Common myeloid progenitor, CD34-positive (primary cell): ENCODE data around the gene IGF2BP3.

ENCODE experiments used
- CTCF ChIA-PET: fragments of 350-600 bp; sonication (Branson Sonifier 250); formaldehyde crosslinking; loops from one replicate; lab custom pipeline; 2021; ENCODE audit warnings: antibody characterized with exemption; lab: Charles Lee
- POLR2A ChIA-PET: fragments of 350-600 bp; sonication (Branson Sonifier 250); formaldehyde crosslinking; loops from one replicate; lab custom pipeline; 2021; ENCODE audit warnings: antibody characterized with exemption; lab: Charles Lee
- DNase-seq, 3 donors: peaks; one replicate each; pipeline versions ENCODE4 v3.0.0 to v3.0.0-alpha.2; 2013
- H3K27ac ChIP-seq, 2 experiments: 1 replicate in 1 of 2; 2 replicates in 1 of 2; pipeline ENCODE4 v1.7.0; 2013; ENCODE audit warnings: inconsistent platforms in 2 of 2, low read length in 2 of 2, mild to moderate bottlenecking in 2 of 2, low read depth in 1 of 2, moderate library complexity in 1 of 2; ENCODE audit not compliant: severe bottlenecking in 2 of 2, insufficient read depth in 1 of 2, poor library complexity in 1 of 2
- H3K27me3 ChIP-seq, 5 experiments: replicated peaks in 2 of 5; 1 replicate in 3 of 5; 2 replicates in 2 of 5; pipeline versions ENCODE4 v1.6.1 to v1.7.0; 2013; ENCODE audit warnings: low read length in 4 of 5, mild to moderate bottlenecking in 2 of 5, moderate library complexity in 2 of 5, inconsistent platforms in 1 of 5; ENCODE audit not compliant: insufficient read depth in 5 of 5, control insufficient read depth in 4 of 5
- H3K36me3 ChIP-seq, 4 experiments: 1 replicate in 2 of 4; 2 replicates in 2 of 4; pipeline versions ENCODE4 v1.6.1 to v1.7.0; 2013; ENCODE audit warnings: low read length in 3 of 4, control low read depth in 1 of 4, mild to moderate bottlenecking in 1 of 4; ENCODE audit not compliant: control insufficient read depth in 4 of 4, insufficient read depth in 4 of 4
- H3K4me1 ChIP-seq, 4 experiments: 1 replicate in 3 of 4; 2 replicates in 1 of 4; pipeline versions ENCODE4 v1.6.1 to v1.7.1; 2013; ENCODE audit warnings: low read length in 3 of 4, mild to moderate bottlenecking in 3 of 4, control low read depth in 1 of 4, inconsistent platforms in 1 of 4, moderate library complexity in 1 of 4; ENCODE audit not compliant: control insufficient read depth in 4 of 4, insufficient read depth in 4 of 4; ENCODE audit errors: control extremely low read depth in 1 of 4
- H3K4me3 ChIP-seq, 7 experiments: 1 replicate in 4 of 7; 2 replicates in 3 of 7; pipeline versions ENCODE4 v1.5.1 to v1.7.0; 2013; ENCODE audit warnings: mild to moderate bottlenecking in 7 of 7, low read length in 6 of 7, moderate library complexity in 6 of 7, inconsistent platforms in 2 of 7, low read depth in 2 of 7, control low read depth in 1 of 7; ENCODE audit not compliant: insufficient read depth in 4 of 7, control insufficient read depth in 1 of 7; ENCODE audit errors: extremely low read depth in 1 of 7
- H3K9me3 ChIP-seq, 5 experiments: 1 replicate in 4 of 5; 2 replicates in 1 of 5; pipeline versions ENCODE4 v1.6.1 to v1.7.1; 2013; ENCODE audit warnings: low read length in 4 of 5, mild to moderate bottlenecking in 2 of 5, inconsistent platforms in 1 of 5, low read depth in 1 of 5, moderate library complexity in 1 of 5; ENCODE audit not compliant: control insufficient read depth in 4 of 5, insufficient read depth in 2 of 5; ENCODE audit errors: control extremely low read depth in 1 of 5
- WGBS: methylation state at CpG from one replicate; pipeline ENCODE4 v1.1.5; 2013; ENCODE audit not compliant: insufficient coverage; 5-methylcytosine and 5-hydroxymethylcytosine counted together

Gene IGF2BP3

GRCh38 chr7:23335621-23336020 lies 134.7 kb downstream of the IGF2BP3 start:
- peaks cover 0 to 61% (median 24%) of the 10 kb centered on the region in 4 experiments for H3K36me3 ChIP-seq
- no peaks in the 10 kb centered on the region for H3K27me3 ChIP-seq
- ChIA-PET CTCF (interaction anchor here (0.6 to 1.5 kb wide), 8 partner anchors 10 to 1762 kb away, joined by 3 to 8 read pairs (median 4); no protein-coding TSS in a partner anchor), POLR2A (interaction anchor here (0.5 to 0.9 kb wide), 2 partner anchors 38 to 231 kb away, joined by 3 to 6 read pairs; no protein-coding TSS in a partner anchor)
- H3K27ac ChIP-seq = no peak overlapping the region
- H3K4me1 ChIP-seq = peaks cover 4 to 11% (median 8%) of the 10 kb centered on the region in 4 experiments
- H3K4me3 ChIP-seq = peak overlapping the region in 1 of 7 experiments; percentile 7
- 69% methylated on average over 6 of the region's 6 CpGs for WGBS
- H3K9me3 ChIP-seq = peaks cover 0 to 11% (median 1%) of the 10 kb centered on the region in 5 experiments
- peak in 2 of 3 donors; percentile 17 to 42 for DNase-seq

DNA sequence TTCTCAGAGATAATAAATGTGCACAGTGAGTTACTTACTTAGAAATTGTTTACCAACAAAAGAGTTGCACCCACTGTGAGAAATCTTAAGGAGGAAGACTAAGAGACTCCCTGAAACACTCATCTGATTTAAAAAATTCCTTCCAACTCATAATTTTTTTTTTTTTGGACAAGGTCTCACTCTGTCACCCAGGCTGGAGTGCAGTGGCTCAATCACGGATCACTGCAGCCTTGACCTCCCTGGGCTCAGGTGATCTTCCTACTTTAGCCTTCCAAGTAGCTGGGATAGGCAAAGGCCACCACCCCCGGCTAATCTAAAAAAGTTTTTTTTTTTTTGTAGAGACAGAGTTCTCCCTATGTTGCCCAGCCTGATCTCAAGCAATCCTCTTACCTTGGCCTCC lies 135.2 kb downstream of the IGF2BP3 start:
- POLR2A ChIA-PET = interaction anchor here (0.5 kb wide), 1 partner anchor 39 kb away, joined by 3 read pairs; no protein-coding TSS in a partner anchor
- no peak for DNase-seq
- no peak overlapping the region for H3K27ac ChIP-seq

GRCh38 chr7:23334482-23335056 lies 135.7 kb downstream of the IGF2BP3 start:
- no peak for DNase-seq
- Histone ChIP-seq H3K9me3 (peaks cover 0 to 11% (median 1%) of the 10 kb centered on the region in 5 experiments), H3K27me3 (no peaks in the 10 kb centered on the region), H3K4me3 (no peak overlapping the region), H3K4me1 (peaks cover 4 to 11% (median 8%) of the 10 kb centered on the region in 4 experiments), H3K36me3 (peaks cover 2 to 54% (median 23%) of the 10 kb centered on the region in 4 experiments), H3K27ac (no peak overlapping the region)
- POLR2A ChIA-PET = no interaction called here
- WGBS = 96% methylated on average over 4 of the region's 5 CpGs
- CTCF ChIA-PET = no interaction called here

More for the DNA sequence above, 135.2 kb downstream of the IGF2BP3 start:
- no peak overlapping the region for H3K4me3 ChIP-seq
- peaks cover 4 to 11% (median 8%) of the 10 kb centered on the region in 4 experiments for H3K4me1 ChIP-seq
- no peaks in the 10 kb centered on the region for H3K27me3 ChIP-seq
- H3K9me3 ChIP-seq = peaks cover 0 to 11% (median 1%) of the 10 kb centered on the region in 5 experiments
- H3K36me3 ChIP-seq = peaks cover 2 to 59% (median 25%) of the 10 kb centered on the region in 4 experiments
- CTCF ChIA-PET = interaction anchor here (1.0 to 1.5 kb wide), 2 partner anchors 11 to 22 kb away, joined by 3 to 8 read pairs; no protein-coding TSS in a partner anchor
- WGBS = 100% methylated on average over 1 of the region's 2 CpGs

GRCh38 chr7:23333671-23334246 lies 136.5 kb downstream of the IGF2BP3 start:
- Histone ChIP-seq H3K9me3 (peaks cover 0 to 11% (median under 1%) of the 10 kb centered on the region in 5 experiments), H3K27me3 (no peaks in the 10 kb centered on the region), H3K36me3 (peaks cover 2 to 51% (median 19%) of the 10 kb centered on the region in 4 experiments), H3K4me1 (peaks cover 4 to 11% (median 8%) of the 10 kb centered on the region in 4 experiments), H3K4me3 (no peak overlapping the region), H3K27ac (no peak overlapping the region)
- 100% methylated on average over 6 of the region's 9 CpGs for WGBS
- CTCF ChIA-PET = interaction anchor here (1.0 kb wide), 1 partner anchor 15 kb away, joined by 4 read pairs; no protein-coding TSS in a partner anchor
- DNase-seq = no peak
- POLR2A ChIA-PET = no interaction called here

GRCh38 chr7:23332910-23333612 lies 137.2 kb downstream of the IGF2BP3 start:
- no peak for DNase-seq
- ChIA-PET POLR2A (no interaction called here), CTCF (interaction anchor here (1.0 kb wide), 1 partner anchor 14 kb away, joined by 4 read pairs; no protein-coding TSS in a partner anchor)
- peaks cover 4 to 11% (median 8%) of the 10 kb centered on the region in 4 experiments for H3K4me1 ChIP-seq
- peaks cover 0 to 10% (median 0%) of the 10 kb centered on the region in 5 experiments for H3K9me3 ChIP-seq
- H3K4me3 ChIP-seq = no peak overlapping the region
- WGBS = 100% methylated on average over 1 of the region's 4 CpGs
- no peaks in the 10 kb centered on the region for H3K27me3 ChIP-seq
- peaks cover 2 to 45% (median 16%) of the 10 kb centered on the region in 4 experiments for H3K36me3 ChIP-seq
- H3K27ac ChIP-seq = no peak overlapping the region

DNA sequence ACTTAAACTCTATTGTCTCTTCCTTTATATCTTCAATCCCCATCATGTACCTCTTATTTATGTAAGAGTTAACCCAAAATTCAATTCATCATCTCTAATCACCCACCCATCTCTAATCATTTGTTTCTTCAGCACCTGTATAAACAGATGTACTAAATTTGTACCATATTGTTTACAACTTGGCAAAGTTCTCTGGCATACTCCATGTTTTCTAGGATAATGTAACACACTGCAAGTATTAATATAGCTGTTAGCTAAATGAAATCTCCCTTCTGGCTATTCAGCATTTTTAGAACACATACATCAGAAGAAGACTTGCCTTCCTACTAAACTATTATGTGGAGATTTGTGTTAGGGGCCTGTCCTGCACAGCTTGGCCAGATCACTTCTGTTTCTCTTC lies 138.1 kb downstream of the IGF2BP3 start:
- H3K4me3 ChIP-seq = no peak overlapping the region
- no peaks in the 10 kb centered on the region for H3K27me3 ChIP-seq
- H3K9me3 ChIP-seq = peaks cover 0 to 2% (median 0%) of the 10 kb centered on the region in 5 experiments
- peaks cover 4 to 11% (median 8%) of the 10 kb centered on the region in 4 experiments for H3K4me1 ChIP-seq
- ChIA-PET CTCF (no interaction called here), POLR2A (no interaction called here)
- H3K27ac ChIP-seq = no peak overlapping the region
- peaks cover 2 to 42% (median 11%) of the 10 kb centered on the region in 4 experiments for H3K36me3 ChIP-seq
- DNase-seq = no peak
